Measurements from ENCODE around the gene TAS2R13.

Gene TAS2R13

DNA sequence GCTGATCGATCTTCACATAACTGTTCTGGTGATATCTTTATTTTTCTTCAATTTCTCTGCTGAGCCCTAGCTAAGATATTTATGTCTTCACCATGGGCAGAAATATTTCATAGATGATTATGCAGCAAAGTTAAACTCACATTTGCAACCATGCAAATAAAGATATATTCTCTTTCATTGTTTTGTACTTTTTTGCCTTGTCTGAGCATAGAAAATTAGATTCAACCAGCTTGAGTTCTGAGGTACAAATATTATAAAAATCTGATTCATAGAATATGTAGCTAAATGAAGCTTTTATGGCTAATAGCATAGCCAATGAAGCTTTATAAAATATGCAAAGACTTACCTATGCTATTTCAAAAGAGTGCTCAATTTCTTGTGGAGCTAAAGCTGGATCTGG is at the start of gene TAS2R13:
TSS of gene TAS2R13 (minus strand) at position 101 of the 400 bp plus-strand sequence. CDS start 264 bp downstream, outside the sequence.
- no peak for DNase-seq

DNA sequence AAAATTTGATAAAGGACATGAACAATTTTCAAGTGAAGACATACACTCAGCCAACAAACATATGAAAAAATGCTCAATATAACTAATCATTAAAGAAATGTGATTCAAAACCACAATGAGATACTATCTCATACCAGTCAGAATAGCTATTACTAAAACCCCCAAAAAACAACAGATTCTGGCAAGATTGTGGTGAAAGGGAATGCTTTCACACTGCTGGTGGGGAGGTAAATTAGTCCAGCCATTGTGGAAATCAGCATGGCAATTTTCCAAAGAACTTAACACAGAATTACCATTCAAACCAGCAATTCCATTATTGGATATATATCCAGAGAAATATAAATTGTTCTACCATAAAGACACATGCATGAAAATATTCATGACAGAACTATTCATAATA is 48.4 kb upstream of the TAS2R13 start:
- no peak for DNase-seq

- no peak for DNase-seq
Measured at GRCh38 chr12:10956085-10956484, 46.7 kb upstream of the TAS2R13 start.

DNA sequence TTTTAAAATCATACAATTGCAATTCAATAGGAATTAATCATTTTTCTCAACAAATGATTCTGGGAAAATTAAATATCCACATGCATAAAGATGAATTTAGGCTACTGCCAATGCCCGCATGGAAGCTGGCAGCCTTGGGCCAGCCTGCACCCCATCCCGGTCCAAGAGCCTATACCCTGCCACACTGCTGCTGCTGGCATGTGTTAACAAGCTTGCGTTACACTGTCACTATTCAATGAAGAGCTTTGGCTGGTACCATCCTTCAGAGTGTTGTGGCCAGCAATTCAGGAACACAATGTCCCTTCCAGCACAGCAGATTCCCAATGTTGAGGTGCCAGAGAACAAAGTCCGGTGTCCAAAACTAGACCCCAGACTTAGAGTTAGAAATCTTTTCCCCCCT is 43.3 kb upstream of the TAS2R13 start:
- no peak for DNase-seq

- no peak for DNase-seq
Measured at GRCh38 chr12:10943167-10943566, 33.8 kb upstream of the TAS2R13 start.

DNA sequence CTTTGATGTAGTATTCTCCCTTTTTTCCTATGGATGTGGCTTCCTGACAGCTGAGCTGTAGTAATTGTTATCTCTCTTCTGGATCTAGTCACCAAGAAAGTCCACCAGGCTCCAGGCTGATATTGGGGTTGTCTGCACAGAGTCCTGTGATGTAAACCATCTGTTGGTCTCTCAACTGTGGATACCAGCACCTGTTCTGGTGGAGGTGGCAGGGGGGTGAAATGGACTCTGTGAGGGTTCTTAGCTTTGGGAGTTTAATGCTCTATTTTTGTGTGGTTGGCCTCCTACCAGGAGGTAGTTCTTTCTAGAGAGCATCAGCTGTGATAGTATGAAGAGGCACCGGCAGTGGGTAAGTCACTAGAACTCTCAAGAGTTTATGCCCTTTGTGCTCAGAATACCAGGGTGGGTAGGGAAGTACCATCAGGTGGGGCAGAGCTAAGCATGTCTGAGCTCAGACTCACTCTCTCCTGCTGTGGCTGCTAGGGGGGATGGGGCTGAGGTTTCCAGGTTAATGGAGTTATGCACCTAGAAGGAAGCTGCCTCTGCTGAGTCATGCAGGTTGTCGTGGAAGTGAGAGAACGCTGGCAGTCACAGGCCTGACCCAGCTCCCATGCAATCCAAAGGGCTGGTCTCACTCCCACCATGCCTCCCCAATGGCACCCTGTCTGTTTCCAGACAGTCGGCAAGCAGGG is 32.7 kb upstream of the TAS2R13 start:
- DNase-seq, result no peak

DNA sequence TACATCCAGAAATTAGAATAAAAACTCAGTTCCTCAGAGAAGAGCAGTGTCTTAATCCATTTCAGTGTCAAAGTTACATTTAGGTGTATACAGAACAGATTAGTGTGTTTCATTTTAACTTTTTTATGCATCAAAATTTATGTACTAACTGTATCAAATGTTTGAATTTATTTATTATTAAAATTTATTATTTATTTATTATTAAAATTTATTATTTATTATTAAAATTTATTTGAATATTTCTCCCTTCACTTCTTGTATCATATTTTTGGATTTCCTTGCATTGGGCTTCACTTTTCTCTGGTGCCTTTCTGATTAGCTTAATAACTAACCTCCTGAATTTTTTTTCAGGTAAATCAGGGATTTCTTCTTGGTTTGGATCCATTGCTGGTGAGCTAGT is 32.0 kb upstream of the TAS2R13 start:
- DNase-seq, result no peak

- no peak for DNase-seq
Measured at GRCh38 chr12:10940389-10940788, 31.0 kb upstream of the TAS2R13 start.

DNA sequence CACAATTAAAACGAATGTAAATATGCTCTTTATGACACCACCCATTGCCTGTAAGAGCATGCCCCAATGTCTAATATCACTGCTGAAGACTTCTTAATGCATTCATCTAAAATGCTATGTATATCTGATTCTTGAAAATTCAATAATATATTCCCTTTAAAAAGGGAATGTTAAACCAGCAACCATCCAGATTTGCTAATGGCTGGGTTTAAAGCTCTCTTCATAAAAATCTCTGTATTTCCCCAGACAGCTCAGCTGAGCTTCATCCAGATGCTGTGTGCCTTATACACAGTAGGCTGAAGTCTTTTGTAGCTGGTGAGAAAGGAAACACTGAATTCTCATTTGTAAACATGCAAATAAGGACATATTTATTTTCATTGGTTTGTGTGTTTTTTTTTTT is 29.8 kb upstream of the TAS2R13 start, which contains the start of gene TAS2R14:
TSS of gene TAS2R14 (minus strand) at position 101 of the 400 bp plus-strand sequence. CDS start at position 45, 56 bp downstream.
- no peak for DNase-seq

- DNase-seq, result no peak
Measured at GRCh38 chr12:10936506-10936905, 27.1 kb upstream of the TAS2R13 start.

DNA sequence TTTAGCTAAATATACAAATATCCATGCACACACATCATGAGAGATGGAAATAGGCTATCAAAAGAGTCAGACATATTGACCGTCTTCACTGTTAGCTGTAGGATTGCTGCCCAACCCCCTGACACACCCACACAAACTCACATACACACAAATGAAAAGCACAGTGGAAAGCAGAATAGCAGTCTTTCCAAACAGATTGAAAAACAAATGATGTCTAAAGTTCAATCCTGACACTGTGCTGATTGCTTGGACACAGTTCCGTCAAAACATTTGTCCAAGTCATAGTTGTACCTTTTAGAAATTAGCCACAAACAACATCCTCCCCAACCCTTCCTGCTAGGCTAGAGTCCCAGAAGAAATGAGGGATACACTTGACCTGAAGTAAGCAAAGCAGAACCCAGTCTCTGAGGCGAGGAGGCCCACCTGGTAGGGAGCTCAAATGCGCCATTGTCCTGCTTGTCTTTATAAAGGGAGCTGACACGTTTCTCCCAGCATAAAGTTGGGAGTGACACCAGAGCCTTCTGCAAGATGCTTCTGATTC is 19.5 kb upstream of the TAS2R13 start, which contains the start of gene PRH2:
TSS of gene PRH2 (plus strand) at position 491 of the 541 bp plus-strand sequence. CDS start at position 529, 38 bp downstream.
- no peak for DNase-seq

DNA sequence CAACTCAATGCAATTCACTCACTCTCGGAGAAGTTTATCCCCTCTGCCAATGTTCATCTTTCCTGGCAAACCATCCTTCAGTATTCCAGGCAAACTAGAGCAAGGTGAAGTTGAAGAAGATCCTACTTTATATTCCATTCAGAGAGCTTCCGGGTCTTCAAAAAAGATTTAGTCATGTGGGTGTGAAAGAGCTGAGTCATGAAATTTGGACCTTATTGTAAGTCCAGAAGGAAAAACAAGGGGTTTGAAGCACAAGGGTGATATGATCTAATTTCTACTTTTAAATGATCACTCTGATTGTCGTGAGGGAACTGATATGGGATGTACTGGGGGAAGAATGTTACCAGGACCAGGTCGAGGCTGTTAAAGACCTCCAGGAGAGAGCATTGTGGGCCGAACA is 16.9 kb upstream of the TAS2R13 start:
- no peak for DNase-seq

GRCh38 chr12:10919809-10920208 is 10.4 kb upstream of the TAS2R13 start:
- no peak for DNase-seq

- no peak for DNase-seq
Measured at GRCh38 chr12:10910380-10910779, 1.0 kb upstream of the TAS2R13 start.

GRCh38 chr12:10904686-10905085 is 4.7 kb downstream of the TAS2R13 start:
- no peak for DNase-seq

DNA sequence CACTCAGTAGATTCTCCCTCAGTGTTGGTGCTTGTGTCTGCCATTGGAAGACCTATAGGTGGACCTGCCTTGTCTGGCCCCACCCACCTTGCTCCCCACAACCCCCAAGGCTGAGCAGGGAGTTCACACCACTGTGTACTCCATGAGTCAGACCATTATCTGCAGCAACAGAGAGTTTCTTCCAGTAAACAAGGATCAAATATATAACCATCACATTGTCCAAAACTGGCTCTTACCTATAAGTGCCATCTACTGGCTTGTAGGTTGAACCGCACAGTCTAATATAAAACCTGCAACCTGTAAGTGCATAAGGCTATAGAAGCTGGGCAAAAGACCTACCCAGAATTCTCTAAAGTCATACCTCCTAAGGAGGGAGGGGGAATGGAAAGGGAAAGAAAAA is 7.9 kb downstream of the TAS2R13 start:
- no peak for DNase-seq

GRCh38 chr12:10900972-10901371 is 8.4 kb downstream of the TAS2R13 start:
- no peak for DNase-seq

GRCh38 chr12:10900530-10900929 is 8.8 kb downstream of the TAS2R13 start:
- no peak for DNase-seq

DNA sequence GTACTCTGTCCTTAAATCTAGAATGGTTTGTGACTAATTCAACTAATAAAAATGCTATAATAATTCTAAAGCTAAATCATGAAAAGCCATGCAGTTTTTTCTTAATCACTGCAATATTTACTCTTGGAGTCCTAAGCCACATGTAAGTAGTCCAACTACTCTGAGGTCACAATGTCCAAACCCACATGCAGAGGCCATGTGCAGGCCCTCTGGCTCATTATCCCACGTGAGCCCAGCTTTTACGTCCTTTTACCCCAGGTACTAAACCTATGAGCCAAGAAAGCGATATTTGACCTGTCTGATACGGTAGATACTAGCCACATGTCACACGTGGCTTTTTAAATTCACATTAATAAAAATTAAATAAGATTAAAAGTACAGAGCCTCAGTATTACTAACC is 12.5 kb downstream of the TAS2R13 start:
- no peak for DNase-seq

- no peak for DNase-seq
Measured at GRCh38 chr12:10891937-10892336, 17.4 kb downstream of the TAS2R13 start.

GRCh38 chr12:10889226-10889625 is 20.1 kb downstream of the TAS2R13 start:
- no peak for DNase-seq

DNA sequence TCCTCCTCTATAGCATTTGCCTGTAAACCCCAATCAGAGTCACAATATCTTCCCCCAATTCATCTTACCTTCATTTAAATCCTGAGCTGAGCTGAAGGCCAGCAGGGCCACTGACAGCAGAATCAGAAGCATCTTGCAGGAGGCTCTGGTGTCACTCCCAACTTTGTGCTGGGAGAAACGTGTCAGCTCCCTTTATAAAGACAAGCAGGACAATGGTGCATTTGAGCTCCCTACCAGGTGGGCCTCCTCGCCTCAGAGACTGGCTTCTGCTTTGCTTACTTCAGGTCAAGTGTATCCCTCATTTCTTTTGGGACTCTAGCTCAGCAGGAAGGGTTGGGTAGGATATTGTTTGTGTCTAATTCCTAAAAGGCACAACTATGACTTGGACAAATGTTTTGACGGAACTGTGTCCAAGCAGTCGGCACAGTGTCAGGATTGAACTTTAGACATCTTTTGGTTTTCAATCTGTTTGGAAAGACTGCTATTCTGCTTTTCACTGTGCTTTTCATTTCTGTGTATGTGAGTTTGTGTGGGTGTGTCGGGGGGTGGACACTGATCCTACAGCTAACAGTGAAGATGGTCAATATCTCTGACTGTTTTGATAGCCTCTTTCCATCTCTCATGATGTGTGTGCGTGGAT is 25.2 kb downstream of the TAS2R13 start, which contains the start of gene PRH1:
TSS of gene PRH1 (minus strand) at position 170 of the 640 bp plus-strand sequence. CDS start at position 132, 38 bp downstream.
- DNase-seq, result no peak

DNA sequence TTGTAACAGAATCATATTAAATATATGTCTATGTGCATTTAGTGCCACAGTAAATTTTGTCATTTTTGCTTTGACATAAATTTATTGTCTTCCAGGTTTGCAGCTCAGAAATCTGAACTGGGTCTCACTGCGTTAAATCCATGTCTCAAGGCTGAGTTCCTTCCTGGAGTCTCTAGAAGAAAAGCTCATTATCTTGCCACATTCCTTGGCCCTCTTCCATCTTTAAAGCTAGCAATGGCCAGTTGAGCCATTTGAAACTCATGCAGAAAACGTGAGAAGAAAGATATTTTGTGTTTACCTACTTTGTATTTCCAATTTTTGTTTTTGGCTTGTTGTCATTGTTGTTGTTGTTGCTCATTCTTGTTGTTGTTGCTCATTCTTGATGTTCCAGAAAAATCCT is 36.0 kb downstream of the TAS2R13 start:
- no peak for DNase-seq

GRCh38 chr12:10867381-10867780 is 42.0 kb downstream of the TAS2R13 start:
- DNase-seq, result no peak
